ENCODE data around the gene TMEM95. TPM values are rescaled to one million over a fixed set of nuclear protein-coding genes. Genes with fewer than 3 reads are reported as not detected.

Gene TMEM95
- total RNA-seq, 1 experiment from 2014 or later = not detected

GRCh38 chr17:7326186-7326585 lies 28.8 kb upstream of the TMEM95 start:
- H3K4me2 ChIP-seq (ENCODE audit: low read length) = no peak overlapping the region
- H3K9me3 ChIP-seq (ENCODE audit: control insufficient read depth in 1 of 2, insufficient read depth in 1 of 2, low read depth in 1 of 2, low read length in 2 of 2) = no peaks in the 10 kb centered on the region
- no peaks in the 10 kb centered on the region for H3K27me3 ChIP-seq (ENCODE audit: insufficient read depth, low read length)
- DNase-seq (ENCODE audit: low read depth, low spot score) (no peak), ATAC-seq (no peak)
- ChIA-PET CTCF (no interaction called here), RAD21 (ENCODE audit: low non-redundant PET in 1 of 2, low total read pairs in 2 of 2, uncharacterized antibody in 2 of 2, unreplicated experiment in 2 of 2) (no interaction called here), POLR2A (interaction anchor here (0.6 kb wide), 1 partner anchor 529 kb away, joined by 4 read pairs; no protein-coding TSS in a partner anchor)
- intact Hi-C loops (cut with micrococcal nuclease) = no loop called here
- H3K9ac ChIP-seq (ENCODE audit: low read length) = no peak overlapping the region
- H3K9me2 ChIP-seq (ENCODE audit: insufficient read depth) = no peaks in the 10 kb centered on the region
- H4K20me1 ChIP-seq (ENCODE audit: insufficient read depth) = no peaks in the 10 kb centered on the region
- H3K4me3 ChIP-seq (replicated peaks in 1 of 2; ENCODE audit: low read depth in 1 of 2, low read length in 2 of 2) = no peak overlapping the region
- no peak overlapping the region for H3K27ac ChIP-seq (ENCODE audit: low read depth, low read length)
- no TSS peak for BruUV-seq (replicated peaks)
- H3K4me1 ChIP-seq (ENCODE audit: control insufficient read depth in 1 of 2, insufficient read depth in 2 of 2, low read length in 2 of 2) = peaks cover 3 to 29% of the 10 kb centered on the region in 2 experiments; a peak in 3 of 4 replicates
- H3K79me2 ChIP-seq (ENCODE audit: insufficient read depth, low read length) = peaks cover 20% of the 10 kb centered on the region; the same call in 1 of the 2 replicates
- TF ChIP-seq CTCF (IDR thresholded peaks at IDR 0.05 in 2 of 3, conservative IDR thresholded peaks at IDR 0.05 in 1 of 3; ENCODE audit: borderline replicate concordance in 1 of 3, insufficient read depth in 1 of 3, low read depth in 2 of 3, low read length in 2 of 3) = no peak
- TF ChIP-seq TCF7L2 (IDR thresholded peaks at IDR 0.05; ENCODE audit: borderline replicate concordance, extremely low read depth, insufficient read depth, insufficient read length) = no peak
- TF ChIP-seq POLR2AphosphoS5 (IDR thresholded peaks at IDR 0.05; ENCODE audit: low read depth, low read length) = no peak
- TF ChIP-seq SRF (IDR thresholded peaks at IDR 0.05; ENCODE audit: low read depth) = no peak
- TF ChIP-seq POLR2A (IDR thresholded peaks at IDR 0.05; ENCODE audit: borderline replicate concordance, extremely low read depth, insufficient read depth, insufficient read length) = no peak
- TF ChIP-seq ZBTB33 (IDR thresholded peaks at IDR 0.05; ENCODE audit: extremely low read depth, insufficient replicate concordance, low read length) = no peak
- TF ChIP-seq REST (IDR thresholded peaks at IDR 0.05; ENCODE audit: low read depth) = no peak
- no peak for TF ChIP-seq EGR1 (IDR thresholded peaks at IDR 0.05; ENCODE audit: low read depth)
- TF ChIP-seq JUND (IDR thresholded peaks at IDR 0.05) = no peak
- no peak for TF ChIP-seq MAX (IDR thresholded peaks at IDR 0.05)
- no peak for TF ChIP-seq EZH2 (IDR thresholded peaks at IDR 0.05)
- no peak for TF ChIP-seq ELF1 (IDR thresholded peaks at IDR 0.05; ENCODE audit: borderline replicate concordance, low read depth)
- TF ChIP-seq EZH2phosphoT487 (IDR thresholded peaks at IDR 0.05; ENCODE audit: borderline replicate concordance) = no peak
- no peak for TF ChIP-seq RAD21 (IDR thresholded peaks at IDR 0.05; ENCODE audit: low read depth)
- TF ChIP-seq ATF3 (IDR thresholded peaks at IDR 0.05) = no peak
- TF ChIP-seq YY1 (IDR thresholded peaks at IDR 0.05; ENCODE audit: extremely low read depth, insufficient replicate concordance, low read depth, low read length) = no peak
- TF ChIP-seq ZFX (IDR thresholded peaks at IDR 0.05) = no peak
- no peak overlapping the region for H2AFZ ChIP-seq (ENCODE audit: low read depth, low read length, poor library complexity, severe bottlenecking)
- H3K36me3 ChIP-seq (ENCODE audit: control insufficient read depth in 1 of 2, insufficient read depth in 2 of 2, low read length in 2 of 2) = peaks cover 24 to 39% of the 10 kb centered on the region in 2 experiments; a peak in 3 of 4 replicates
